HG03175 (cell line): Measurements from ENCODE around the gene MRPL42.
A peak's percentile ranks its signal among the peaks of the same experiment; 100 is the strongest.
"Not testable (repeated sequence)": the region's sequence is repeated elsewhere in the genome, so short reads cannot be mapped to it uniquely, and the experiment has no call there.

Source experiments
- ATAC-seq: cut with Tn5 transposase; IDR thresholded peaks from one replicate; pipeline ENCODE4 v1.9.1; 2021; ENCODE audit warnings: mild to moderate bottlenecking, moderate library complexity; ENCODE audit not compliant: unreplicated experiment

Gene MRPL42

GRCh38 chr12:93467351-93468007, at the start of gene MRPL42:
Gene MRPL42 (plus strand): TSS chr12:93467514. CDS start chr12:93469286, 1,772 bp downstream.
- ATAC-seq, result peak; percentile 89

- no peak for ATAC-seq
These were observed 49.3 kb upstream of the MRPL42 start for GRCh38 chr12:93417967-93418480.

DNA sequence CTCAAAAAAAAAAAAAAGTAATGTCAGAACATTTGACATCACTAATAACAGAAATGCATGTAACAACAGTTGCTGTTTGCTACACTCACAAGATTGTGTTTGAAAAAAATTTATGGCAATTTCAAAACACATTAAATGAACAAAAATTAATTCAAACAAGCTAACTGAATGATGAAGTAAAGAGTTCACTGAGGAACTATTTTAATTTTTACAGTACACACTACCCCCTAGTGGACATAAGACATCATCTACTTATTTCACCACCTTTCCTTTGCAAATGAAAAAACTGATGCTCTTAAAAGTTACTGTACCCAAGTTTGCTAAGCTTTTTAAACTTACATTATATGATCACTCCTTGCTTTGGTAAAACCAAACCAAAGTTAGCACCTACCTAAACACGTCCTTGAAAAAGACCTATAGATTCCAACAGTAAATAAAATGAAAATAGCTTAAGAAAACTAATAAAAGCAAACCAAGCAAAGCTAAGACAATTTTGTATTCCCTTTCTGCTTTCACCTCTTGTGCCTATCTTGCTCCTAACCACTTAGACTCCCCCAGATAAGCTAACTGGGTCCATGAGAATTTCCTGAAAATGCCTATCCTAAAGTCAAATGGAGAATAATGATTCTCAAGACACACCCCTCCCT, 47.8 kb upstream of the MRPL42 start:
- peak; percentile 62 for ATAC-seq

DNA sequence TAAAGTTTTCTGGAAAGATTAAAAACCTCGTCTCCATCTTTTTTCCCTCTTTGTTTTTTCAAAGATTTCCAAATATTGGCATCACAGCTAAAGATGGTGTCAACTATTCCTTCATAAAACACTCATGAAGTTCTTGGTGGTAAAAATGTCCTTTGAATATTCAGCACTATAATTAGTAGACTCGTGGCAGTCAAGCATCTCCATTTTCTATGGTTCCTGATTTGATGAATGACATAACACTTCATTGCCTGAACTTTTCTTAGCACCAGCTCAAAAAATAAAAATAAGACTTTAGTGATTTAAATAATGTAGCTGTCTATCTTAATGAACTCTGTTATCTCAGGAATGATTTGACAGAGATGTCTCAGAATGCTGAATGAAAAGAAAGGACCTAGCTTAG, 45.3 kb upstream of the MRPL42 start:
- no peak for ATAC-seq

DNA sequence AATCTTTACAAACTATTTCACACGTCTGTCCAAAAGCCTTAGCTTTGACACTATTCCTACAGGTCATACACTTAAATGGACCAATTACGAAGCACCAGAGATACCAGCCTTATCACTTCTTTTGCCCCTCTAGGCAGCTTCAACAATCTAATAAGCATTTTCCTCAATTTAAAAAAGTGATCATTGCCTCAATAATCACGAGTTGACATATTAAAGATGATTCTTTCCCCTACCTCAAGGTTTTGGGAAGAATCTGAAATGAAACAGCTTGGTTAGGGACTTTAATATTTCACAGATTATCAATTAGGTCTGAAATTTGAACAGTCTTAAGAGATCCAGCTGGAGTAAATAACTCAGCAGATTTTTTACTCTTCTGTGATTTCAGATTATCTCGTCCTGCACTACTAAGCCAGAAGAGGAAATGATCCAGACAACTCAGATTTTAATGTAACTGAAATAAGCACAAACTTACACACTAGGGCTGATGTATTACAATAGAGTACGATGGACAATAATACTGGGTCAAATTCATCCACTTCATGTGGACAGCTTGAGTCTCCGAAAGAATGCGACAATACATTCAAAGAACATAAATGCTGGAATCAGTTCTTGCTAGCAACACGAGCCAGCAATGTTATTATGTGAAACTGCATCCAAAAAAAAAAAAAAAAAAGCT, 41.4 kb upstream of the MRPL42 start:
- no peak for ATAC-seq

- no peak for ATAC-seq
These were observed 40.9 kb upstream of the MRPL42 start for GRCh38 chr12:93426412-93426805.

- ATAC-seq, result no peak
These were observed 39.3 kb upstream of the MRPL42 start for GRCh38 chr12:93427779-93428564.

DNA sequence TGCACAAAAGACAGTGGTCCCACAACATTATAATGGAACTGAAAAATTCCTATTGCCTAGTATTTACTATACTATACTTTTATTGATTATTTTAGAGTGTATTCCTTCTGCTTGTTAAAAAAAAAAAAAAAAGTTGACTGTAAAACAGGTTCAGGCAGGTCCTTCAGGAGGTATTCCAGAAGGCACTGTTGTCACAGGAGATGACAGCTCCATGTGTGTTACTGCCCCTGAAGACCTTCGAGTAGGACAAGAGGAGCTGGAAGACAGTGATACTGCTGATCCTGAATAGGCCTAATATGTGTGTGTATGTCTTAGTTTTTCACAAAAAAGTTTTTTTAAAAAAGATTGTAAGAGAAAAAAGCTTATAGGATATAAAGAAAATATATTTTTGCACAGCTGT, 37.9 kb upstream of the MRPL42 start:
- ATAC-seq, result no peak

GRCh38 chr12:93429852-93430251, 37.5 kb upstream of the MRPL42 start:
- no peak for ATAC-seq

GRCh38 chr12:93430280-93430679, 37.0 kb upstream of the MRPL42 start:
- no peak for ATAC-seq

DNA sequence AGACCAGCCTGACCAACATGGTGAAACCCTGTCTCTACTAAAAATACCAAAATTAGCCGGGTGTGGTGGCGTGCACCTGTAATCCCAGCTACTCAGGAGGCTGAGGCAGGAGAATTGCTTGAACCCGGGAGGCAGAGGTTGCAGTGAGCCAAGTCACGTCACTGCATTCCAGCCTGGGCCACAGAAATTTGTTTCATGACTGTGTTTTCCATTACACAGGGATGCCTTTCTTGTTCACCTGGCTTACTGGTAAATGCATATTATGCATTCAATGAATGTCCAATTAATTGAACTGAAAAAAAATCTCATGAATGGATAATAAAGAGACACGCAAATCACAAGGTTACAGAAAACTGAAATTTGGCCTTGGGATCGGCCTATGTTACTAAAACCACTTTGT, 35.3 kb upstream of the MRPL42 start:
- not testable (repeated sequence) for ATAC-seq

DNA sequence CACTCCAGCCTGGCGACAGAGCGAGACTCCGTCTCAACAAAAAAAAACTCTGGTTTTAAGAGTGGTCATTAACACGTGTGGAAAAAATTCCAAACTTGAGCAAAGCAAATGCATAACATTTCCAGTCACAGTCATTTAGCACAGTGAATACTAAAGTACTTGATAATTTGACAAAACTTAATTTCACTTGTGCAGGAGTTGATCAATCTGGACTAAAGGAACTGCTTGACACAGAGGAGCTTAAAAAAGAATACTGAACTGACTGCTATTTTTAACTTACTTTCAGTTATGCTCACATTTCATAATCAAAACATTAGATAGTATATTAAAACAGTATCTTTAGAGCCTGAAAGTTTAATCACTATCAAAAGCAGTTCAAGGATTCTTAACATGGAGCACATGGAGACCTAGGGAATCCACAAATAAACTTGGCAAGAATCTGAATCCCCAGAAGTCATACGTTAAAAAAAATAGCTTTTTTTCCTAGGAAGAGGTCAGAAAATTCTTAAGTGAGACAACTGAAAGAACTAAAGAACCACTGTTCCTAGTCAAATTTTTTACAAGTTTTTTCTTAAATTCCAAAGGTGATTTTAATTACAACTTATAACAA, 33.0 kb upstream of the MRPL42 start:
- no peak for ATAC-seq

DNA sequence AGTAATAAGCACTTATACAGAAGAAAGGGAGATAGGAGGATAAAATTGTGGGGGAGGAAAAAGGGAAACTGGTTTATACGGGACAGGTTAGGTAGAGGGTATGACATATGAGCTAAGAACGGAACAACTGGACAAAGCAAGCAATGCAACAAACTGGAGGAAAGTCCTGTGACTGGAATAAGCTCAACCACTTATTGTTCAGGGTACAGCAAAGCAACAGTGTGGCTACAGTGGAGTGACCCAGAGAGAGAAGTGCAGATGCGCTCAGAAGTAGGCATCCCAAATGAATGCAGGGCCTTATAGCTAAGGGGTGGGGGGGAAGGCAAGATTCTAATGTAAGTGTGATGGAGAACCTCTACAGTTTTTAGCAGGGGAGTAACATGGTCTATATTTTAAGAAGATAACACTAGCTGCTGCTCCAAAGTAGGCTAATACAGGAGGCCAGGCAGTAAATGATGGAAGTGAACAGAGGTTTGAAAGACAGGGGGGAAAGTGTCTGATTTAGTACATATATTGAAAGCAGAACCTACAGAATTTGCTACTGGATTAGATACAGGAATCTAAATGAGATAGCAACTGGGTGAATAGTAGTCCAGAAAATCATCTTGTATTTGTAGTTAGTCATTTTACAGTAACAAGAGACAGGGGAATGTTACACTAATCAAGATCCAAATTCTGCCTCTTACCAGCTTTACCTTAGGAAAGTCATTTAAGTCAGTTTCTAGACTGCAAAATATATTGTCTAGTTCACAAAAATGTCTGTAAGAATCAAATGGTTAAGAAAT, 28.9 kb upstream of the MRPL42 start:
- no peak for ATAC-seq

GRCh38 chr12:93440043-93440835, 27.1 kb upstream of the MRPL42 start:
- ATAC-seq, result no peak

DNA sequence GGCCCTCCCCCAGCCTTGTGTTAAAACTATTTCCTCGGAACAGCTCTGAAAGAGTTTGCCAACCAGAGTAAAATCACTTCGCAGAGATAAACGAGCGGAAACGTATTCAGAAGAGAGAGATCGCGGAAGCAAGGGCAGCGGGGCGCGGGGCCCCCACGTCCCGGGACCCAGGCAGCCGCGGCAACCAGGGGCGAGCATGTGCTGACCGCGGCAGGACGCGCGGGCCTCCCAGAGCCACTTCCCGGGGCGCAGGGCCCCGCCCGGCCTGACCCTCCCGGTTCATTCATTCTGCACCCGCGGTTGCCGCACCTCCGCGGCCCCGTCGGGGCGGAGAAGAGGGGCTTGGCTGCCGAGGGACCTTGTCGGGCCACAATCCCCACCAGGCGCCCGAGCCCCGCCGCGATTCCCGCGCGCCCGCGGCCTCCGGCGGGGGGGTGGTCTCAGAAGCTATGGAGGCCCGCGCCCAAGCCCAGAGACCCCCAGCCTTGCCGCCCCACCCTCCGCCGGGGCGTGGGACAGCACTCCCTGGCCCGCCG, 26.2 kb upstream of the MRPL42 start:
- ATAC-seq, result no peak

- peak; percentile 82 for ATAC-seq
These were observed 25.5 kb upstream of the MRPL42 start, which contains the start of gene UBE2N for GRCh38 chr12:93441617-93442410. Gene UBE2N (minus strand): TSS chr12:93441947. CDS start chr12:93441884, 63 bp downstream.

- no peak for ATAC-seq
These were observed 24.6 kb upstream of the MRPL42 start for GRCh38 chr12:93442411-93443340.
